HG02759 (cell line): ENCODE measurements around the gene FOXK1.

Source experiments
- ATAC-seq: cut with Tn5 transposase; IDR thresholded peaks from one replicate; pipeline ENCODE4 v1.9.1; 2021; ENCODE audit warnings: mild to moderate bottlenecking, moderate library complexity; ENCODE audit not compliant: unreplicated experiment

Gene FOXK1

DNA sequence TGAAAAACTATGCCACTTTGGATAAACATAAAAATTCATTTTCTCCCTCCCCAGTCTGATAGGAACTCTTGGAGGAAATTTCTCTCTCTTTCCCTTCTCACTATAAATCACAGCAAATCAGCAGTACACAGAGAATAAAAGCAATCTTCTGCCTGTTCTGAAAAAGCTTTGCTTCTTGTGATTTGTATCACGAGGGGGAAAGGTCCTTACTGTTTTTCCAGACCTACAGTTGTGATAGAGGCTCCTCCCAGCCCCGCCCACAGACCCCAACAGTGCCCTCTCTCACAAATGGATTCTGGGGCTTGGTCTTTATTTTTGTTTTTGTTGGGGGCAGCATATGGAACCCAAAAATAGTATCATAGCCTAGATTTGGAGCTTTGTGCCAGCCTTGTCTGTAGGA lies 12.2 kb downstream of the FOXK1 start:
- no peak for ATAC-seq

DNA sequence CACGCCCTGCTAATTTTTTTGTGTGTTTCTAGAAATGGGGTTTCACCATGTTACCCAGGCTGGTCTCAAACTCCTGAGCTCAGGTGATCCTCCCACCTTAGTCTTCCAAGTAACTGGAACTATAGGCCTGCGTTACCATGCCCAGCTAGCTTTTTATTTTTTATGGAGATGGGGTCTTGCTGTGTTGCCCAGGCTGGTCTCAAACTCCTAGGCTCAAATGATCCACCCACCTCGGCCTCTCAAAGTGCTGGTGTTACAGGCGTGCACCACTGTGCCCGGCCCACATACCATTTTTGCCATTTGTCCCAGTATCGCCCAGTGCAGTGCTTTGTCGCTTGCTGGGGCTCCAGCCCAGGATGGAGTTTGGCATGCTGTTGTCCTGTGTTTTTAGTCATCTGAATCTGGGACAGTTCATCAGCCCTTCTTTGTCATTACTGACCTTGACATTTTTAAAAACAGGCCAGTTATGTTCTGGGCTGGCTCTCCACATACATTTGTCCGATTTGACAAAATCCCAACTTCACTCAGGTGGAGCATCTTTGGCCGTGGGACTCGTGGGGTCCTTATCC lies 16.7 kb downstream of the FOXK1 start:
- ATAC-seq: no peak

DNA sequence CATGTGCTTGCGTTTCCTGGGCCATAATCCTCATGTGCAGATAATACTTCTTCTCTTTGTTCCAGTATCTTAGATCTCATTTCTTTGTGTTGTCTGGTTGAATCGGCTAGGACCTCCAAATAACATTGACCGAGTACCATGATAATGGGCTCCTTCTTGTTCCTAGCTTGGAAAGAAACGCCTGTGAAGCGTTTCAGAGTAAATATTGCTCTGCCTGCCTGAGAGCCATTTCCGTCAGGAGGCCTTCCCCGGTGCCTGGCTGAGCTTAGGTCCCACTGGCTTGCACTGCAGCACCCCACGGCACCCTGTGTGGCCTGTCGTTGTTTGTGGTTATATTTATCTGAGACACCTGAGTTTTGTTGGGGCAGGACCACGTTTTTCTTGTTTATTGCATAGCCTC lies 17.7 kb downstream of the FOXK1 start:
- no peak for ATAC-seq

DNA sequence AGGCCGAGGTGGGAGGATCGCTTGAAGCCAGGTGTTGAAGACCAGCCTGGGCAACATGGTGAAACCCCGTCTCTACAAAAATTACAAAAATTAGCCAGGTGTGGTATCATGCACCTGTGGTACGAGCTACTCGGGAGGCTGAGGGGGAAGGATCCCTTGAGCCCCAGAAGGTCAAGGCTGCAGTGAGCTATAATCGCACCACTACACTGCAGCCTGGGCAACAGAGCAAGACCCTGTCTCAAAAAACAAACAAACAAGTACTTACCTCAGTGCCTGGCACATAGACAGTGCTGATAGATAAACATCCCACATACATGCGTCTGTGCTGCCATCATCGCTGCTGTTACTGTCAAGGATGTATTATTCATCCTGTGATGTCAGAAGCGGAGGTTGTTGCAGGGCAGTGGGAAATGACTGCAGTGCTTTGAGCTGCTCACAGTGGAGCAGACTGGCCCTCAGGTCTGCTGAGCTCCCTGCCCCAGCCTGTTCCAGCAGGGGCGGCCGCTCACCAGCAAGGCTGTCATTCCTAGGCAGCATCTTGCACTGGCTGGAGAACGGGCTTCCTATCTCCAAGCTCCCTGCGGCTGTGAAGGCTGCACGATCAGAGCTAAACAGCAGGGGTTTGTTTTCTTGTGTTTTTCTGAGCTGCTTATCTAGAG lies 18.6 kb downstream of the FOXK1 start:
- no peak for ATAC-seq

DNA sequence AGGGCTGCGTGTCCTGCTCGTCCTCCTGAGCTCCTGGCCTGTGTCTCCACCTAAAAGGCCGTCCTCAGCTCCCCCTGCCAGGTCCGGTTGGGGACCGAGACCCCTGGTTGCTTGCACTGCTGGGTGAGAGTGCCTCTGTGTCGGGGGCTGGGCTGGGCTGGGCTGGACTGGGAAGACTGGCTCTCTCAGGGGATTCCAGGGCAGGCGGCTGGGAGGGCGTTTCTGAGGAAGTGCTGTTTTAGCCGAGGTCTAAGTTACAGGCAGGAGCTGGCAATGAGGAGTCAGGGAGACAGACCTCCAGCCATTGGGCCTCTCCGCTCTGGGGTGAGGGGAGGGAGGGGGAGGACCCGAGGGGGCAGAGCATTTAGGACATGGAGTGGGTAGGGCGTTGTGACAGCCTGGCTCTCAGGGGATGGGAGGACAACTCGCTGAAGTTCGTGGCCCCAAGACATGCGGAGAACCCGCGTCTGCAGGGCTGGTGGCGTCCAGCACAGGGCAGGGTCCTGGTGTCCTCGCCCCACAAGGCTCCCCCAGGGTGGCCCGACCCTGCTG lies 20.9 kb downstream of the FOXK1 start:
- no peak for ATAC-seq

DNA sequence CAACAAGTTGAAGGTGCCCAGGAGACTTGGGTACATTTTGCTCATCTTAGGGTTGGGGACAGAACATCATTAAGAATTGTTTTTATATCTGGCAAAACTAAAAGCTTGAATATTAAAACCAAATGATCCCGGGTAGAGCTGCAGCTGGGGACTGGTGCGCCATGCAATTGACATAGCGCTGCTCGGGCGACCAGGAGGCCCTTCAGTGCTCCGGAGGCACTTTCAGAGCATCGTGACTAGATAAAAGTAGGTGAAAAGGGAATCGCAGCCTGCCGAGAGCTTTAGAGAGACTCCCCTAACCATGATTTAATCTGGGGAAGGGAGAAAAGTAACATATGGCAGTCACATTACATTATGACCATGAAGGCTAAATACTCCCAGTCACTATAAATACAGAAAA lies 21.4 kb downstream of the FOXK1 start:
- no peak for ATAC-seq

DNA sequence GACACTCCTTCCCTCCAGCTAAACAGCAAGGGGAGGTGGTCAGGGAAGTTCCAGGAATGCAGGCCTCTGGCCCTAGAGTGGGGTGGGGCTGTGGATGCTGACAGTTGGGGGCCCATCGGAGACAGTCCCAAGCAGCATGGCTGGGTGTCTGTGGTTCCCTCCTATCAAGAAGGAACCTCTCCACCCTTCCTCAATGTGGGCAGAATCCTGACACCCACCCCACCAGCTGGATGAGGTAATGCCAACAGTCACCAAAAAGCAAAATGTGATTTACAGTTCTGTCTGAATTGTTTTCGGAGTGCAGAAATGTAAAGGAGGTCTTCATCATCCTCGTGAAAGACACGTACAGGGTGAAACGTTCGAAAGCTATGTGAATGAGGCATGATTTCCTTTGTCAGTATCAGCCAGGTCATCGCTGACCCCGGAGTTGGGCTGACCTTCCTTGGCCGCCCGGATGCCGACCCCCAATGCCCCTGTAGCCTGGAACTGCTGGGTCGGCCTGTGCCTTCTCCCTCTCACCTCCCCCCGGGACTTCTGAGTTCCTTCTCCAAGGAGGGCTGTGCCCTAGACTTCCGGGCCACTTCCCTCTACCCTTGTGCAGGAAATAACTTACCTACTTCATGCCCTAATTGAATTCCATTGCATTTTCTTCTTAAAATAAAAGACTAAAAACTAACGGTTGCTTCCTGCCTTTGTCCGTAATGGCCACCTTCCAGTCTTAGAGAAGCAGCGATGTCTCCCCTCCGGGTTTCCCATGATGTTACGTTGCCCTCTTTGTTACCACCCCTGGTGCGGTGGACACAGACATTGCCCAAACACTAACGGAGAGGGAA lies 24.5 kb downstream of the FOXK1 start:
- no peak for ATAC-seq

DNA sequence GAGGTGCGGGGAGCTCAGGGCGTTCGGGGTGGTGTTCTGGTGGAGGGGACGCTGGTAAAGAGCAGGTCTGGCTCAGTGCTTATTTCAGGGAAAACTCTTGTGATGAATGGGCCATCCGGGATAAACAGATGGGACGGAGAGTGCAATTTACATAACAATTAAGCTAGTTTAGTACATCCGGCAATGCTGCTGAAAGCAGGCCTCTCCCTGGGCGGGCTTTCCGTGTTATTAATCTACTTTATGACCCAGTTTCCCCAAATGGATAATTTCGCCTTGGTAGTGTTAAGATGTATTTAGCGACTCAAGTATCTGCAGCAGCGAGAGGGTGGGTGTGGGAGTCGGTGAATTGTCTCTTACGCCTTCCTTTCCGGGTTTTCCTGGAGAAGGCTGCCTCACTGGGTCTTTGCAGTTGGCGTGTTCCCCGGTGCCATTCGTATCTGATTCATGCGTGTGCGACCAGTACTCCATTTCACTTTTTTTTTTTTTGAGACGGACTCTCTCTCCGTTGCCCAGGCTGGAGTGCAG lies 25.2 kb downstream of the FOXK1 start:
- ATAC-seq: no peak

DNA sequence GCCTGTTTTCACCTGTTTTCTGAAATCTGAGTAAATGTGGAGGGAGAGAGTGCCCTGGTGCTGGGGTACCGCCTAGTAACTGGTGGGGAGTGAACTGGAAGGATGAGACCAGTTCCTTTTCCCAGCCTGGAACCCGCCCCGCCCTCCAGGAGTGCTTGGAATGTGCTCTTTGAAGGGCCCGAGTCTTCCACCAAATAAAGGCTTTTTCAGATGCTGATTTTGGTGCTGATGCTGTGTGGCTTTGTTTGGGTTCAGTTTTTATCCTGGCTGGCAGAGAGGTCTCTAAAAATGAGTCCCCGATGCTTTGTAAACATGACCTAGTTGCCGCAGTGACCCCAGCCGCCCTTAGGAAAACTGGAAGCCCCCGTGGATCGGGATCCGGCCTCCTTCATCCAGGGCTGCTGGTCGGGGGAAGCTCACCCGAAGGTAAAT lies 25.9 kb downstream of the FOXK1 start:
- no peak for ATAC-seq

DNA sequence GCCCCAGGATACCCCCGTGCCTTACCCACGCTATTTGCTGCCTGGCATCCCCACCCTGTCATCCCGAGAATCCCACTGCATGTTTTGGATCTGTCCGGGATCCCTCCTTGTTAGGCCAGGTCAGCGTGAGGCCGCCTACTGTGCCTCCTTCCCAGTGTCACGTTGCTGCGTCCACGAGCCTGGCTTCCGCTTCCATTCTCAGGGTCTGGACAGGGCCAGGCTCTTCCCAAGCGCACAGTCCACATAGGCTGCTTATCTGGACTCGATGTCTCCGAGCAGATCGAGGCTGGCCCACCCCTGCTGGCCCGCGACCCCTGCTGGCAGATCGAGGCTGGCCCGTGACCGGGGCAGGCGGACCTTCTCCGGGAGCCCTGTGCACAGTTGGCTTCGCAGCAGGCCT lies 27.1 kb downstream of the FOXK1 start:
- ATAC-seq: no peak

DNA sequence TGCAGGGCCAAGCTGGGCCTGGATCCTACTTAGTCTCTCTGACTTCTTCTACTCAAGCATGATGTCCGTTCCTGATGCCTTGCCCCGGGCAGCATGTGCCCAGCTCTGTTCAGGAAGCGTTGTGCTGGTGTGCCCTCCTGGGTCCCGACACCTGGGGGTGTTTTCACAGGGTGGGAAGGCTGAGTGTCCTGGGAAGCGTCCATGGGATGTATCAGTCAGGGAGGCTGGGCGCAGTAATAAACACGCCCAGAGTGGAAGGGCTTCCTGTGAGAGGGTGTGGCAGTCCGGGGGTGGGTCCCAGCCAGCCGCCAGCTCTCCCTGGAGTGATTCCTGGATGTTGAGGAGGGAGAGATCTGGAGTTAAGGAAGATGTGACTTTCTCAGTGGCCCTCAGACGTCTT lies 29.0 kb downstream of the FOXK1 start:
- ATAC-seq: no peak

DNA sequence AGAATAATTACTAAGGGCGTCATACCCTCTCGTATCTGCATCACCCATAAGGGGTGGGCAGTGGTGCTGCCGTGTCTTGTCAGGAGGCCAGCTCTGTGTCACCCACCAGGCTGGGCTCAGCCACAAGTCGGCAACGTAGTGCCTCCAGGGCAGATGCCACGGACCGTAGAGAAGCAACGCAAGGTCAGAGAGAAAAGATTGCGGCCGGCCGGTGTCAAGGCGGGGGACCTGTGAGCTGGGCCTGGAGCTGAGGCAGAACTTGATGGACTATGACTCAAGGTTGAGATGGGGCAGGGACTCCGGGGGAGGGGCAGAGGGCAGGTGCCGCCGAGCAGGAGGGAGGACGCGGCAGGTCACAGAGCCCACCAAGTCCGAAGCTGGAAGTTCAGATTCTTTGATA lies 29.5 kb downstream of the FOXK1 start:
- no peak for ATAC-seq

DNA sequence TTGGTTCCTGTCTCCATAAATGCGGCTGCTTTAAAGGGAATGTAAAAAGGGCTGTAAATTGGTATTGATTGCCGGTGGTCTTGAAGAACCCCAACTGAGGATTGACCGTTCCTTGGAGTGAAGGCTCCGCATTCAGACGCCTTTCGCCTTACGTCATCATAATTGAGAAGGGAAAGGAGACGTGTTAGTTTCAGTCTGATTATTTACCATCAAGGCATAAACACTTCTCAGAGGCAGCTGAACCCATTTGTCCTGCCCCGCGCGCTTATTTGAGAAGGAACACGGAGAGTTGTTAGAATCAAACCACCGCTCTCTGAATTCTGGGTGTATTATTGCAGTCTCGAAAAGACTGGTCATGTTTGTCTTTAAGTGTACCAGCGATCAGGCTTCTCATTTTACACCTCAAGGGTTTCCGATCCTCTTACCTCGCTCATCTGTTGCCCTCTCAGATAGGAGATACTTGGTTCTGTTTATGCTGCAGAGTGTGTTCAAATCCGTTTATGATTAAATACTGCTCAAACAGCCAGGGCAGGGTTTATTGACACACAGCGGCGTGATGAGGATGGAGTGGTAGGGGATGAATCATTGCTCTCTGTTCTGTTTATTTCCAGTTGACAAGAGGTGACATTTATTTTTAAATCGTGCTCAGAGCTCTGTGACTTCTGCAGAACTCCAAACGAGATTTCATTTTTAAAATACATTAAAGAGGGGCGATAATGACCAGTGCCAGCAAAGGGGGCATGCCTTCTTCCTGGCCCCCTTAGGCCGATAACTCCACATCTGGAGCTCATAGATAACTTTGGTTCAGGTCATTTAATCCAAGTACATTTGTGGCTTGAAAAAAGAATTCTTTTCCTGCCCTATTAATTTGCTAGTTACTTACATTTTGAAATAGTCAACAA lies 30.4 kb downstream of the FOXK1 start:
- peak; percentile 56 for ATAC-seq

DNA sequence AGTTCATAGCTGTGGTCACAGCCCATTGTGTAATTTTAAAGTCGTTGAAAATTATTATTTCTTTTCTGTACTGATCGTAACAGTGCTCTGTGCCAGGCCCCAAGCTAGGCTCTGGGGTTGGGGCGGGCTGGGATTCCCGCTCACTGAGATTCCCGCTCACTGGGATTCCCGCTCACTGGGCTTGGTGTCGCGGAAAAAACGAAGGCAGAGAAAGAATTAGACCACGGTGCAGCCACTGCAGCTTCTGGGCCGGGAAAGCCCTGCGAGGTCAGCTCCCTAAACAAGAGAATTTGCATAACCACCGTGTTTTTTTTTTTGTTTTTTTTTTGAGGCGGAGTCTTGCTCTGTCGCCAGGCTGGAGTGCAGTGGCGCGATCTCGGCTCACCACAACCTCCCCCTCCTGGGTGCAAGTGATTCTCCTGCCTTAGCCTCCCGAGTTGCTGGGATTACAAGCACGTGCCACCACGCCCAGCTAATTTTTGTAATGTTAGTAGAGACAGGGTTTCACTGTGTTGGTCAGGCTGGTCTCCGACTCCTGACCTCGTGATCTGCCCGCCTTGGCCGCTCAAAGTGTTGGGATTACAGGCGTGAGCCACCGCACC lies 31.2 kb downstream of the FOXK1 start:
- peak; percentile 74 for ATAC-seq

DNA sequence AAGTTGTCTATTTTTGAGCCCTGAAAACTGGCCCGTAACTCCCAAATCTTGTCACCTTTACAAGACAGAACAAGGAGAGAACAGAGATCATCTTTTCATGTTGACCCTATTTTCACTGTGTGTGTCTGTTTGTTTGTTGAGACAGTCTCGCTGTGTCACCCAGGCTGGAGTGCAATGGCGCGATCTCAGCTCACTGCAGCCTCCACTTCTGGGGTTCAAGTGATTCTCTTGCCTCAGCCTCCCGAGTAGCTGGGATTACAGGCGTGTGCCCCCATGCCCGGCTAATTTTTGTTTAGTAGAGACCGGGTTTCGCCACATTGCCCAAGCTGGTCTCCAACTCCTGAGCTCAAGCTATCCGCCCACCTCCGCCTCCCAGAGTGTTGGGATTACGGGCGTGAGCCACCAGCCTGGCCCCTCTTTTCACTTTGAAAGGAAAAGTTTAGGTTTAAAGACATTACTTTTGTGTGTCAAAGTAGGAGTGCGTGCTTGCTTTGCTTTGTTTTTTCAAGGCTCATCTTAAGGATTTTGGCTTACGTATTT lies 32.1 kb downstream of the FOXK1 start:
- ATAC-seq: no peak

DNA sequence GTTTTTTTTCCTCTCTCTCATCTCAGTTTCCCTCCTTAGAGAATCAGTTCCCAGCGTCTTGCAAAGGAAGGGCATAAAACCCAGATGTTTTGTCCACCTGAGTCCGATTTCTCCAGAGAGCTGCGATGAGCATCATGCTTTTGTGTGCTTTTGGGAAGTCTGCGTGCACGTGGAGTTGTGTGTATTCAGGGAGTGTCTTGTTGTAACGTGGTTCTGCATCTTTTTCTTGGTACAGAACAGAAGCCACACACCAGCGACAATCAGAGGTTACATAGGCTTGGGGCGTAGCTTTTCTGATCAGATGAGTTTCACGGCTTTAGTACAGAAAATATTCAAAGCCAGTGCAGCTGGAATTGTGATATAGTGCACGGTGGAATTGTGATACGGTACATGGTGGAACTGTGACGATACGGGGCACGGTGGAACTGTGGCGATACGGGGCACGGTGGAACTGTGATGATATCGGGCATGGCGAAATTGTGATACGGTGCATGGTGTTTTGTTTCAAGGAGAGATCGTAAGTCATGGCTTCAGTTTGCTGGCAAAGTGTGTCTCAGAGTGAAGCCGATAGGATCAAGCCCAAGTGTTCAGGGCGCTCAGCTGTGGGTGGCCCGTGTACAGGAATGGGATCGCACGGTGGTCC lies 32.8 kb downstream of the FOXK1 start:
- no peak for ATAC-seq

DNA sequence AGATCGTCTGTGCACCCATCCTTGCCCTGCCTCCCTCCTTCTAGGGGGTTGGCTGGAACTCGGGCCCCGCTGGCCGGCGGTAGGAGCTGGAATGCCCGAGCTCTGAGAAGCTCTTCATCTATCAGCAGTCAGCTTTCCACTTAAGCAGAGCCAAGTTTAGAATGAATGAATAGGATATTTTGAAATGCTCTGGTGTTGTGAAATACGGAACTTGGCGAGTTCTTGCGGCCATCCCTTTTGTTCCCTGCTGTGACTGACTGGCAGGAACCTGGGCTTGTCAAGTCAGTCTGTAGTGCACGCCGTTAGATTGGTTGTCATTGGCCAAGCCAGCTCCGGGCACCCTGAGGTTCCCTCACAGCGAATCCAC lies 33.3 kb downstream of the FOXK1 start:
- no peak for ATAC-seq

DNA sequence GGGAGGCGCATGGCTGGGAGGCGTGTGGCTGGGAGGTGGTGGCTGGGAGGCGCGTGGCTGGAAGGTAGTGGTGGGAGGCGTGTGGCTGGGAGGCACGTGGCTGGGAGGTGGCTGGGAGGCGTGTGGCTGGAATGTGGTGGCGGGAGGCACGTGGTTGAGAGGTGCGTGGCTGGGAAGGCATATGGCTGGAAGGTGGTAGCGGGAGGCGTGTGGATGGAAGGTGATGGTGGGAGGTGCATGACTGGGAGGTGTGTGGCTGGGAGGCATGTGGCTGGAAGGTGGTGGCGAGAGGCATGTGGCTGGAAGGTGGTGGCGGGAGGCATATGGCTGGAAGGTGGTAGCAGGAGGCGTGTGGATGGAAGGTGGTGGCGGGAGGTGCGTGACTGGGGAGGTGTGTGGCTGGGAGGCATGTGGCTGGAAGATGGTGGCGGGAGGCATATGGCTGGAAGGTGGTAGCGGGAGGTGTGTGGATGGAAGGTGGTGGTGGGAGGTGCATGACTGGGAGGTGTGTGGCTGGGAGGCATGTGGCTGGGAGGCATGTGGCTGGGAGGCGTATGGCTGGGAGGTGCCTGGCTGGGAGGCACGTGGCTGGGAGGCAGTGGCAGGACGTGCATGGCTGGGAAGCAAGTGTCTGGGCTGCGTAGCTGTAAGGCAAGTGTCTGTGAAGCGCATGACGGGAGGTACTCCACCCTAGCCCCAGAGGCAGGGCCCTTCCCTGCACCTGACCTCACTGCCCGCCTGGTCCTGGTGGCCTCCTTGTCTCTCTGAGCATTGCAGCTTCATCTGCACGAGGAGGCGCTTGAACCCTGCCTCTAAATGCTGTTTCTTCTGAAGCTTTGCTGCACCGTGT lies 35.1 kb downstream of the FOXK1 start:
- ATAC-seq: no peak

DNA sequence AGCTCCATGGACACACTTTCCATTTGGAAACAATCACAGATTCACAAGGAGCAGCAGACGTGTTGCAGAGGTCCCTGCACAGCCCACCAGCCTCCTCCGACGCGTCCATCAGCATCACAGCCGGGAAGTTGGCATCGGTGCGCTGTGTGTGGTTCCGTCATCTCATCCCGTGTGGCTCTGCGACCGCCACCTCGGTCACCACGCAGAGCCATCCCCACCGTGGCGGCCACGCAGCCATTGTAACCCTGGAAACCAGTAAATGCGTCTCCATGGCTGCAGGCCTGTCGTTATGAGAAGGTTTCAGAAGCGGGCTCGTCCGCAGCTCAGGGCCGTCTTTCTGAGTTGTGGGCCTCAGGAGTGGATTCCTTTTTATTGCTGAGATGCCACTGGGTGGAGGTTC lies 36.0 kb downstream of the FOXK1 start:
- ATAC-seq: no peak
